ENCODE results near the gene PEX10.

The PEX10 gene

DNA sequence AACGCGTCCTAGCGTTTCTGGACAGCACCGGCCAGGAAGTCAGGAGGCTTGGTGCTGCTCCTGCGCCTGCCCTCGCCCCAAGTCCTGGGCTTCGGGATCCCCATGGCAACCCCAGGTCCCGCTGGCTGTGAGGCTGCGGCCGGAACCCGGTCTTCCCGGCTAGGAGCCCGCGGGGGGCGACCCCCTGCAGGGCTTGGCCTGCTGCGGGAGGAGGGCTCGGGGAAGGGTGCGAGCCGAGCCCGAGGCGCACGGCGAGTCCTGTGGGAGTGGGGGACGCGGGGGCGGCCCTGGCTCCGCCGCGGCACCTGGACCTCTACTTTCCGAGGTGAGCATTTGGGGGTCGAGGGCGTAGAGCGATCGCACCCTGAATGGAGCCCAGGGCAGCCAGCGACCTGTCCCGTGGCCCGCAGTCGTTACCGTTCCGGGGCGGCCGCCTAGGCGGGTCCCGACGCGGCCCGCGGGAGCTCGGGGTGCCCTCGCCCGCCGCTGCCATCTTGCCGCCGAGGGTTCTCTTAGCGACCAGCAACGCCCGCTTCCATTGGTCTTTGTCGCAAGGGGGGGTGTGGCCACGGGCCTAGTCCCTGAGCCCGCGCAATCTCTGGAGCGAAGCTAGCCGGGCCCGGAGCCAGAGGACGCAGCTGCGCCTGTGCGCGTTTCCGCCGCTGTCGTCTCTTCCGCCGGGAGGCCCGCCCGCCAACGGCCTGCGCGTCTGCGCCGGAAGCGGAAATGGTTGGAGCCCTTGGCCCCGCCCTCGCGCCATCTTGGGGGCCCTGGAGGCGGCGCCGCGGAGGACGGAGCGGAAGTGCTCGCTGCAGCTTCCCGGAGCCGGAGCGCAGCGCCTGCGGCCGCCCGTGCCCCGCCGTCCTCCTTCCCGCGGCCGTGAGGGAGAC is 21.1 kb downstream of the PEX10 start, which contains the start of the genes MORN1 and RER1:
TSS of gene MORN1 (minus strand) at position 514 of the 890 bp plus-strand sequence. CDS start at position 493, 21 bp downstream.
TSS of gene RER1 (plus strand) at position 801 of the 890 bp plus-strand sequence. CDS start 3,950 bp downstream, outside the sequence.
- Histone ChIP-seq H3K36me3 (ENCODE audit: control insufficient read depth, insufficient read depth, low read length) (peaks cover 17% of the 10 kb centered on the region), H3K4me1 (ENCODE audit: control insufficient read depth, insufficient read depth, low read length) (peaks cover 3% of the 10 kb centered on the region), H3K27me3 (ENCODE audit: control insufficient read depth, insufficient read depth, low read length) (no peaks in the 10 kb centered on the region), H3K9me3 (ENCODE audit: control insufficient read depth, insufficient read depth, low read length) (no peaks in the 10 kb centered on the region), H3K9ac (ENCODE audit: low read depth, low read length) (peak within 1 kb of the TSS; percentile 62), H3K4me3 (ENCODE audit: low read depth, low read length) (peak within 1 kb of the TSS; percentile 84)

DNA sequence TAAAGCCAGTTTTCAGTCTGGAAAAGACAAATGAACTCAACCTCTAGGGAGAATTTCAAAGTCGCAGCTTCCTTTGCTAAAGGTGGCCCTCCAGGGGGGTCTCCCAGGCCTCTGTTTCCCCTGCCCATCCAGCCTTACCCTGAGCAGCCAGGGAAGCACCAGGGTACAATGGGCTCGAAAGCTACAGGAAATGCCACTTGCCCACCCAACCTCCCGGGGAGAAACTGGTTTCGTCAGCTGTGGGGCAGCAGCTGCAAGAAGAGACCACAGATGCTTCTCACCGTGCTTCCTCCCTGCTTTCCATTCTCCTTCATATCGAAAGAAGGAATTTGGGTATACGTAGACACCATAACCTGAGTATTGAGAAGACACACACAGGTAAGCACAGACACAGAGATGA is 22.7 kb downstream of the PEX10 start:
- no peaks in the 10 kb centered on the region for H3K9me3 ChIP-seq (ENCODE audit: control insufficient read depth, insufficient read depth, low read length)
- H3K4me3 ChIP-seq (ENCODE audit: low read depth, low read length), result no peak overlapping the region
- peaks cover 3% of the 10 kb centered on the region for H3K4me1 ChIP-seq (ENCODE audit: control insufficient read depth, insufficient read depth, low read length)
- H3K27me3 ChIP-seq (ENCODE audit: control insufficient read depth, insufficient read depth, low read length), result no peaks in the 10 kb centered on the region
- H3K9ac ChIP-seq (ENCODE audit: low read depth, low read length), result no peak overlapping the region
- peaks cover 10% of the 10 kb centered on the region for H3K36me3 ChIP-seq (ENCODE audit: control insufficient read depth, insufficient read depth, low read length)

DNA sequence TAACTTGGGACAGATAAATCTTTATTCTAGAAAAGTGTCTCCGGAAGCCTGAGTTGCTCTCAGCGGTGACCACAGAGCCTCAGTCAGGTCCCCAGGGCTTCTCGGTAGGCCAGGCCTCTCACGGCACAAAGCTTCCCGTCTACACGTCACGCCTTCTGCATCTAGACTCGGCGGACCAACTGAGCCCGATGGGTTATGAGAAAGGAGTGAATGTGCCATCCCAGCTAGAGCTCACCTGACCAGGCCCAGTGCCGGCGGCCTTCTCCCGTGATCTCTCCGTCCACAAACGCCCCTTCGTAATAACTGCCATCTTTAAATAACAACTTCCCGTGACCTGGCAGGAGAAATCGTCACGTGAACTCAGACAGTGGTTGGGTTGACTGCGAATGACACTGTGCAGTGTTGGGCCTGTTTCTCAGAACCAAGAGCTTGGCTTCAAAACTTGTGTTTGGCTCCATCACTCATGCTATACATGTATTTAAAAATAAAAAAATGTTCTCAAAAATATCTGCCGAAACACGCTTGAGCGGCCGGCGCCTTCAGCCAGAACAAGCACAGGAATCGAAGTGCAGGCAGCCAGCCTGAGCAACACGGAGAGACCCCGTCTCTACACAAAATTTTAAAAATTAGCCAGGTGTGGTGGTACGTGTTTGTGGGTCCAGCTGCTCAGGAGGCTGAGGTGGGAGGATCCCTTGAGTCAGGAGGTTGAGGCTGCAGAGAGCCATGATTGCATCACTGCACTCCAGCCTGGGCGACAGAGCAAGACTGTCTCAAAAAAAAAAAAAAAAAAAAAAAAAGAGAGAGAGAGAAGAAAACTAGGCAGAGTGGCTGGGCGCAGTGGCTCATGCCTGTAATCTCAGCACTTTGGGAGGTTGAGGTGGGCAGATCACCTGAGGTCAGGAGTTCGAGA is 24.1 kb downstream of the PEX10 start:
- peaks cover 2% of the 10 kb centered on the region for H3K36me3 ChIP-seq (ENCODE audit: control insufficient read depth, insufficient read depth, low read length)
- H3K9me3 ChIP-seq (ENCODE audit: control insufficient read depth, insufficient read depth, low read length), result no peaks in the 10 kb centered on the region
- no peaks in the 10 kb centered on the region for H3K27me3 ChIP-seq (ENCODE audit: control insufficient read depth, insufficient read depth, low read length)
- H3K4me1 ChIP-seq (ENCODE audit: control insufficient read depth, insufficient read depth, low read length), result peaks cover 3% of the 10 kb centered on the region
- no peak overlapping the region for H3K4me3 ChIP-seq (ENCODE audit: low read depth, low read length)
- H3K9ac ChIP-seq (ENCODE audit: low read depth, low read length), result no peak overlapping the region

DNA sequence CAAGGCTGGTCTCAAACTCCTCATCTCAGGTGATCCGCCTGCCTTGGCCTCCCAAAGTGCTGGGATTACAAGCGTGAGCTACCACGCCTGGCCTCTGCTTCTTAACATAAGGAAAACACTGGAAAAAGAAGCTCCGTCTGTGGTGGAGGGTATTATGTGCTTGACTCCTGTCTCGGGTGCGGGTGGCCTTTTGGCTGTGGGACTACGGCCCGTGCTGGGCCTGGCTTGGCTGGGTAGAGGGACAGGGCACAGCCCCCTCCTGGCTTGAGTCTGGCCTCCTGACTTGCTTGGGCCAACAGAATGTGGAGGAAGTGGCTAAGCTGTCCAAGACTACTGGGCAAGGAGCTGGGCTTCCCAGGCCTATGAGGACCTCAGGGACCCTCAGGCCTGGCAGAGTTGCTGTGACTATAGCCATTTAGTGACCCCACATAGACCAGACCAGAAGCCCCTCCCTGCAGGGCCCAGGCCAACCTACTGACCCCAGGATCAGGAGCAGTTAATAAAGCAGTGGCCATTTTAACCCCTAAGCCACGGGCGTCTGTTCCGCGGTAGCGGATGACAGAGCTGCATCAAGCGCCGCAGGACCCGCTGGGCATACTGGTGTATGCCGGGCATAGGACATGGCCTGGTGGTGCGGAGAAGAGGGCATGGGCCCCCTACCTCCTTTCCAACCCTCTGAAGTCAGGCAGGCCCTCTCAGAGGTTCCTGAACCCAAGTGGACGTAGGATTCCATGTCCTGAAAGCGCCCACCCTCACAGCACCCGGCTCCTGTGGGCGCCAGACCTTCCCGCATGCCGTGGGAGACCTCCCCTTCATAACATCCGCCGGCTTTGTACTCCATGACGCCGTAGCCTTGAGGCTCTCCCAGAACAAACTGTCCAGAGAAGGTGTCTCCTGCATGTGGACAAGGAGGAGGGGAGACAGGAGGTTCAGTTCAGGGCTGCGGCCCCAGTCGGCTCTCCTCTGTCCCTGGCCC is 25.4 kb downstream of the PEX10 start:
- Histone ChIP-seq H3K9ac (ENCODE audit: low read depth, low read length) (no peak overlapping the region), H3K4me1 (ENCODE audit: control insufficient read depth, insufficient read depth, low read length) (no peaks in the 10 kb centered on the region), H3K4me3 (ENCODE audit: low read depth, low read length) (no peak overlapping the region), H3K27me3 (ENCODE audit: control insufficient read depth, insufficient read depth, low read length) (no peaks in the 10 kb centered on the region), H3K9me3 (ENCODE audit: control insufficient read depth, insufficient read depth, low read length) (no peaks in the 10 kb centered on the region), H3K36me3 (ENCODE audit: control insufficient read depth, insufficient read depth, low read length) (no peaks in the 10 kb centered on the region)

DNA sequence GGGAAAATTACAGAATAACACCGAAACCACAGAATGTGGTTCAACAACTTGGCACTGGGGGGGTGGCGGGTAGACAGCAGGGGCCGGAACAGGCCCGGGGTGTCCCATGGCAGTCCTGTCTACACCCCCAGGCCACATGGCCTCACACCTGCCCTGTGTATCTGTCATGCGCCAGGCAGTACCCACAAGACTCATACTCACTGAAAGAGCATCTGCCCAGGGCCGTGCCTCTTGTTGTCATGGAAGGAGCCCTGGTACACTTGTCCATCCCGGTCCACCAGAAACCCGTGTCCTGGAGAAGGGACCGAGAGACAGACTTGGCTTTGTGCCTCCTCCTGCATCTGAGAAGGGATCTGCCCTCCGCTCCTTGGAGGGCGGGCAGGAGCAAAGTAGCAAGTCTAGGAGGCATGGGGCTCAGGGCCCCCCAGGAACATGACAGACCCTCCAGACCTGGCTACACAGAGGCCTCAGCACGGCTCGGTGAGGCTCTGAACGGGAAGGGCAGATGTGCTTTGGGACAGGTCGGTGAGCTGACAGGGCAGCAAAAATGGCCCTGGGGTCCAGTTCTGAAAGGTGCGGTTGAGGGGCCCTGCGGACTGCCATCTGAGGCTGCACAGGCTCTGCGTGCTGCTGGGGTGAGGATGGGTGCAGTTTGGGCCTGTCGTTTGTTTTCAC is 26.6 kb downstream of the PEX10 start:
- H3K4me3 ChIP-seq (ENCODE audit: low read depth, low read length), result no peak overlapping the region
- no peaks in the 10 kb centered on the region for H3K4me1 ChIP-seq (ENCODE audit: control insufficient read depth, insufficient read depth, low read length)
- H3K27me3 ChIP-seq (ENCODE audit: control insufficient read depth, insufficient read depth, low read length), result no peaks in the 10 kb centered on the region
- H3K36me3 ChIP-seq (ENCODE audit: control insufficient read depth, insufficient read depth, low read length), result no peaks in the 10 kb centered on the region
- no peak overlapping the region for H3K9ac ChIP-seq (ENCODE audit: low read depth, low read length)
- no peaks in the 10 kb centered on the region for H3K9me3 ChIP-seq (ENCODE audit: control insufficient read depth, insufficient read depth, low read length)

DNA sequence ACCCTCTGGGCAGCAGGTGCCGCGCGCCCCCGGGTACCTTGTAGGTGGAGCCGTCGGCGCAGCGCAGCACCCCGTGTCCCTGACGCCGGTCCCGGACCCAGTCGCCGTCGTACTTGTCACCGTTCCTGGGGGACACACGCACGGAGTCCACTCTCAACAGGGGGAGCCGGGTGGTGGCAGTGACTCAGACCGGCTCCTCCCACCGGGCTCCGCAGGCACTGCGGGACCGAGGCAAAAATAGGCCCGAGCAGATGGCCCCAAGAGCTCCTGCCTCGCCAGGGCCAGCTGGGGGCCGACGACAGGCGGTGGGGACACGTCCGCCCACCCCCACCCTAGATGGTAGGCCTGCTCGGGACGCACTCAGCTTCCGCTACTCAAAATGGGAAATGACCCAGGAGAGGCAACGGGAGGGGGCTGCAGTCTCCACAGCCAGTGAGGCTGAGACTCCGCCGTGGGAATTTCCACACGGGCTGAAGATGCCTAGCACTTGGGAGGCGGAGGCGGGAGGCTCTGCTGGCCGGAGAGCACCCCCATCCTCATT is 27.4 kb downstream of the PEX10 start:
- Histone ChIP-seq H3K36me3 (ENCODE audit: control insufficient read depth, insufficient read depth, low read length) (no peaks in the 10 kb centered on the region), H3K4me3 (ENCODE audit: low read depth, low read length) (no peak overlapping the region), H3K27me3 (ENCODE audit: control insufficient read depth, insufficient read depth, low read length) (no peaks in the 10 kb centered on the region)

DNA sequence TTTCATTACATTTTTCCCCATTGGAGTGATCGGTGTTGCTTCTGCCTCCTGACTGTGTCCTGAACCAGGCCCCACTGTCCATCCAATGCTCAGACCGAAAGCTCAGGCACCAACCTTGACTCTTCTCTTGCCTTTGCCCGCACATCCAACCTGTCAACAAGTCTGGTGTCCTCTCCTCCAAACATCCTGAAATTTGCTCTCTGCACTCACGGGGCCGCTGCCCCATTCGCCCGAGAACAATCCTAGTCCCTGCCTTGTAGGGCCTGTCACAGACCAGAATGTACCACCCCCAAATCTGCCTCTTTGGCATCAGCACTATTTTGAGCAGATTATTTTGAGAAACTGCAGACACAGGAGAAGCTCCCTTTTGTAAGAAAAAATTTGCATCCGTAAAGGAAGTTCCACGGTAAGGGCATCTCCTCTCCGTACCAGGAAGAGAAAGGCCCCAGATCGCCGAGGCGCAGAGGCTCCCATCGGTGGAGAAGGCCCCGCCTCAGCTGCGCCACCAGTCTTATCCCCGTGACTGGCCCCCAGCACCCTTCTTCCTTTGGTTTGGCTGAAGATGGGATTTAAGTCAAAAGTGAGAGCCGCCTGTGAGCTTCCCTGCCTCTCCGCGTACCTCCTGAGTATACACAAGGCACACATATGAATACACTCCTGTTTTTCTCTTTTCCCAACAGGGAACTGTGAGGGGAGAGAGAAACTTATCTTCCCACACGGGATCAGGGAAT is 28.1 kb downstream of the PEX10 start:
- H3K27me3 ChIP-seq (ENCODE audit: control insufficient read depth, insufficient read depth, low read length), result no peaks in the 10 kb centered on the region

More for the DNA sequence above, 27.4 kb downstream of the PEX10 start:
- no peaks in the 10 kb centered on the region for H3K4me1 ChIP-seq (ENCODE audit: control insufficient read depth, insufficient read depth, low read length)
- no peaks in the 10 kb centered on the region for H3K9me3 ChIP-seq (ENCODE audit: control insufficient read depth, insufficient read depth, low read length)
- no peak overlapping the region for H3K9ac ChIP-seq (ENCODE audit: low read depth, low read length)

DNA sequence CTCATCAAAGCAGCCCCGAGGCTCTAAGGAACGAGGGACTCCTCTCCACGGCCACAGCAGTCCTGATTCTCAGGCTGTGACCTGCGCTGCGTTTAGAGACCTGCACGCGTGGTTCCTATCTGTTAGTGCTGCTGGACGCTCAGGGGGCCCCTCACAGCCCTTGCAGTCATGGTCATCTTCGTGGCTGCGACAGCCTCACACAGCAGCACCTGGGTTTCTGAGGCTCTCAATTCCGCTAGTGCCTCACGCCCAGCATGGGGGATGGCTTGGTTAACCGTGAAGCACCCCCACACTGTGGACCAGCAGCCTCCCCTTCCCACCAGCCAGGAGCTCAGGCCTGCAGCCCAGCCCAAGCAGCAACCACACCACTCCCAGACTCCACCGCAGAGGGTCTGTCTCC is 28.8 kb downstream of the PEX10 start:
- Histone ChIP-seq H3K9me3 (ENCODE audit: control insufficient read depth, insufficient read depth, low read length) (no peaks in the 10 kb centered on the region), H3K4me3 (ENCODE audit: low read depth, low read length) (no peak overlapping the region), H3K27me3 (ENCODE audit: control insufficient read depth, insufficient read depth, low read length) (no peaks in the 10 kb centered on the region), H3K36me3 (ENCODE audit: control insufficient read depth, insufficient read depth, low read length) (no peaks in the 10 kb centered on the region), H3K9ac (ENCODE audit: low read depth, low read length) (no peak overlapping the region), H3K4me1 (ENCODE audit: control insufficient read depth, insufficient read depth, low read length) (no peaks in the 10 kb centered on the region)

More for the DNA sequence above, 28.1 kb downstream of the PEX10 start:
- H3K9ac ChIP-seq (ENCODE audit: low read depth, low read length), result no peak overlapping the region
- H3K4me3 ChIP-seq (ENCODE audit: low read depth, low read length), result no peak overlapping the region
- no peaks in the 10 kb centered on the region for H3K9me3 ChIP-seq (ENCODE audit: control insufficient read depth, insufficient read depth, low read length)
- H3K4me1 ChIP-seq (ENCODE audit: control insufficient read depth, insufficient read depth, low read length), result no peaks in the 10 kb centered on the region
- no peaks in the 10 kb centered on the region for H3K36me3 ChIP-seq (ENCODE audit: control insufficient read depth, insufficient read depth, low read length)

DNA sequence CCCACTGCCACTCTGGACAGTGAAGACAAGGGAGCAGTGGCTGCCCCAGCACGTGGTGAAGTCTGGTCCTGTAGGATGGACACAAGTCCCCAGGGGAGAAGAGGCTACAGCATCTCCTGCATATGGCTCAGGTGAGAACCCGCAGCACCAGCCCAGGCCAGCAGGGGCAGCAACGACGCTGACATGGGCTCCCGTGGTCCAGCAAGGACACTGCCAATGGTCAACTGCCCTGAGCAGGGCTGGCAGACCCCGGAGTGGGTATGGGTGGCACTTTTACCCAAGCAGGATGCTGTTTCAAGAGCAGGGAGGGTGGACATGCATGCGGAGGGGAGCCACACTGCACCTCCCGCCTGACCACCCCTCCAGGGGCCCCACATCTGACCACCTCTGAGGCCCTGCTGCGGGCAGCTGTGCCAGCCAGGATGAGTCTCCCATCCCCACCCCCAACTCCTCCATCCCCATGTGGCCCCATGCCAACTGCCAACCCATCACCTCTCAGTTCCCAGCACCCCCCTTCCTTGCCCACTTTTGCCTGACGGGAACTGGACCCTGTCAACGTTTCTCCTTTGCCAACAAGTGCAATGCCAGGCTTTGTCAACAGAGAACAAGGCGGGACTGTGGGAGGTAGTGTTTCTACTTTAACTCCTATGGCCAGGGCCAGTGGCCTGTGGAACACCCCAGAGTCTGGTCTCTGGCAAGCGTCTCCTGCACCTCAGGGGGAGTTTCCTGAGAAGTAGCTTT is 29.6 kb downstream of the PEX10 start:
- H3K36me3 ChIP-seq (ENCODE audit: control insufficient read depth, insufficient read depth, low read length), result no peaks in the 10 kb centered on the region
- H3K4me1 ChIP-seq (ENCODE audit: control insufficient read depth, insufficient read depth, low read length), result no peaks in the 10 kb centered on the region
- H3K27me3 ChIP-seq (ENCODE audit: control insufficient read depth, insufficient read depth, low read length), result no peaks in the 10 kb centered on the region

More for the DNA sequence above, 29.6 kb downstream of the PEX10 start:
- Histone ChIP-seq H3K9ac (ENCODE audit: low read depth, low read length) (no peak overlapping the region), H3K9me3 (ENCODE audit: control insufficient read depth, insufficient read depth, low read length) (no peaks in the 10 kb centered on the region), H3K4me3 (ENCODE audit: low read depth, low read length) (no peak overlapping the region)
